Measurements from ENCODE around the gene ELMO1.

ELMO1 gene

DNA sequence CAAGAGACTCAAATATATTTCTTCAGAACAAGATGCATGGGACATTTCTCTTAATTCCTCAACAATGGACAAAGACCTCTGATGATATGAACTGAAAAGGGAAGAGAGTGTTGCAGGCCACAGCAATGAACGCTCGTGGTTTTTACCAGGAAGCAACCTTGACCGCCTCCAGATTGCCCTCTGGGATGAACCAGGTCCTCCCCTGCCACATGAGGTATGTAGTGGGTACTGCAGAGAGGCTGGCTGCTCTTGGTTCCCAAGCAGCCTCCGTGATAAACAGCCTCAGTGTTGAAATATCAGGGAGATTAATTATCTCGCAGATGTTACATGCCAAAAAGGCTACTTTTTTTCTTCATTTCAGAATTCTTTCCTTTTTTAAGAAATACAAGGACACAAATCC lies 338.8 kb downstream of the ELMO1 start:
- H3F3A ChIP-seq (ENCODE audit: control insufficient read depth, insufficient read depth): no peaks in the 10 kb centered on the region
- no peaks in the 10 kb centered on the region; the same call in 1 of the 2 replicates for H3K36me3 ChIP-seq (ENCODE audit: control insufficient read depth, low read length)
- TF ChIP-seq EZH2phosphoT487 (IDR thresholded peaks at IDR 0.05; ENCODE audit: borderline replicate concordance, low read length) (no peak), CTCF (IDR thresholded peaks at IDR 0.05; ENCODE audit: low read depth, low read length, poor library complexity, severe bottlenecking) (no peak)
- no peaks in the 10 kb centered on the region for H4K20me1 ChIP-seq (ENCODE audit: control insufficient read depth, insufficient read depth, low read depth, low read length)
- no peak overlapping the region for H3K4me3 ChIP-seq (ENCODE audit: low read length)
- no peaks in the 10 kb centered on the region for H3K9me3 ChIP-seq (ENCODE audit: control insufficient read depth, insufficient read depth, low read length)
- no peaks in the 10 kb centered on the region for H3K79me2 ChIP-seq (ENCODE audit: control insufficient read depth, low read length)
- no peak overlapping the region for H3K27ac ChIP-seq (ENCODE audit: low read depth, low read length)
- no peak overlapping the region for H3K4me2 ChIP-seq (ENCODE audit: low read length)
- H3K27me3 ChIP-seq (ENCODE audit: control insufficient read depth, low read length): no peaks in the 10 kb centered on the region
- no peaks in the 10 kb centered on the region for H3K9me2 ChIP-seq (replicated peaks; ENCODE audit: control insufficient read depth, low read length)
- peaks cover 9% of the 10 kb centered on the region for H3K4me1 ChIP-seq (ENCODE audit: control insufficient read depth, low read length)

GRCh38 chr7:37109016-37109683 lies 339.5 kb downstream of the ELMO1 start:
- H3K36me3 ChIP-seq (ENCODE audit: control insufficient read depth, low read length): no peaks in the 10 kb centered on the region; the same call in 1 of the 2 replicates
- no peak overlapping the region for H3K4me3 ChIP-seq (ENCODE audit: low read length)
- H3K27me3 ChIP-seq (ENCODE audit: control insufficient read depth, low read length): no peaks in the 10 kb centered on the region
- no peaks in the 10 kb centered on the region for H3K9me2 ChIP-seq (replicated peaks; ENCODE audit: control insufficient read depth, low read length)
- H3K9me3 ChIP-seq (ENCODE audit: control insufficient read depth, insufficient read depth, low read length): no peaks in the 10 kb centered on the region
- H3K79me2 ChIP-seq (ENCODE audit: control insufficient read depth, low read length): no peaks in the 10 kb centered on the region
- H3K4me1 ChIP-seq (ENCODE audit: control insufficient read depth, low read length): peaks cover 9% of the 10 kb centered on the region
- H3K27ac ChIP-seq (ENCODE audit: low read depth, low read length): no peak overlapping the region
- TF ChIP-seq EZH2phosphoT487 (IDR thresholded peaks at IDR 0.05; ENCODE audit: borderline replicate concordance, low read length): no peak
- TF ChIP-seq CTCF (IDR thresholded peaks at IDR 0.05; ENCODE audit: low read depth, low read length, poor library complexity, severe bottlenecking): no peak
- H4K20me1 ChIP-seq (ENCODE audit: control insufficient read depth, insufficient read depth, low read depth, low read length): no peaks in the 10 kb centered on the region
- no peak overlapping the region for H3K4me2 ChIP-seq (ENCODE audit: low read length)
- H3F3A ChIP-seq (ENCODE audit: control insufficient read depth, insufficient read depth): no peaks in the 10 kb centered on the region

GRCh38 chr7:37108615-37109014 lies 340.0 kb downstream of the ELMO1 start:
- H3K9me3 ChIP-seq (ENCODE audit: control insufficient read depth, insufficient read depth, low read length): no peaks in the 10 kb centered on the region
- no peak overlapping the region for H3K27ac ChIP-seq (ENCODE audit: low read depth, low read length)
- no peaks in the 10 kb centered on the region for H3K27me3 ChIP-seq (ENCODE audit: control insufficient read depth, low read length)
- no peaks in the 10 kb centered on the region for H3K9me2 ChIP-seq (replicated peaks; ENCODE audit: control insufficient read depth, low read length)
- peaks cover 9% of the 10 kb centered on the region for H3K4me1 ChIP-seq (ENCODE audit: control insufficient read depth, low read length)
- no peaks in the 10 kb centered on the region for H4K20me1 ChIP-seq (ENCODE audit: control insufficient read depth, insufficient read depth, low read depth, low read length)
- no peaks in the 10 kb centered on the region; the same call in 1 of the 2 replicates for H3K36me3 ChIP-seq (ENCODE audit: control insufficient read depth, low read length)
- no peak overlapping the region for H3K4me3 ChIP-seq (ENCODE audit: low read length)
- H3K79me2 ChIP-seq (ENCODE audit: control insufficient read depth, low read length): no peaks in the 10 kb centered on the region
- TF ChIP-seq CTCF (IDR thresholded peaks at IDR 0.05; ENCODE audit: low read depth, low read length, poor library complexity, severe bottlenecking) (no peak), EZH2phosphoT487 (IDR thresholded peaks at IDR 0.05; ENCODE audit: borderline replicate concordance, low read length) (no peak)
- no peaks in the 10 kb centered on the region for H3F3A ChIP-seq (ENCODE audit: control insufficient read depth, insufficient read depth)
- no peak overlapping the region for H3K4me2 ChIP-seq (ENCODE audit: low read length)
